HG03175 (cell line): ENCODE measurements around the gene CD86.
A peak's percentile ranks its signal among the peaks of the same experiment; 100 is the strongest.

ENCODE experiments used
- ATAC-seq: cut with Tn5 transposase; IDR thresholded peaks from one replicate; pipeline ENCODE4 v1.9.1; 2021; ENCODE audit warnings: mild to moderate bottlenecking, moderate library complexity; ENCODE audit not compliant: unreplicated experiment

The CD86 gene

GRCh38 chr3:122091602-122092295 lies 36.6 kb downstream of the CD86 start:
- ATAC-seq: peak; percentile 42

- no peak for ATAC-seq
Observed at GRCh38 chr3:122092460-122093165, 37.5 kb downstream of the CD86 start.

DNA sequence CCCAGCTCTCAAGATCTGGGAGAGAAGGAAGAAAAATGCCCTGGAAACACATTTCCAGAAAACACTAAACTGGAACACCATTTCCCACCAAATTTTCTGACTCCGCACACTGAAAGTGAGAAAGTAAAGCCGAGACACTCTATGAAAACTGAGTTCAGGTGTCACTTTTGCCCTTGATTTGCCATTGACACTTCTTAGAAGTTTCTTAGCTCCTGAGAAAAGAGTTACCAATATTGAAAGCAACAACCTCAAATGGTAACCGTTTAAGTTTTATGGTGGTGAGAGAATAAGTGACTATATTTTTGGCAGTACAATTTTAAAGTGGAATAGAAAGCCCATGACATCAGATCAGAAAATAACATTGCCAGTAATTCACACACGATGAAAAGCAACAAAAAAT lies 39.0 kb downstream of the CD86 start:
- peak; percentile 33 for ATAC-seq

- ATAC-seq: no peak
Observed at GRCh38 chr3:122094693-122095092, 39.5 kb downstream of the CD86 start.

GRCh38 chr3:122097141-122097540 lies 42.0 kb downstream of the CD86 start:
- ATAC-seq: no peak

GRCh38 chr3:122098611-122099010 lies 43.4 kb downstream of the CD86 start:
- ATAC-seq: no peak

DNA sequence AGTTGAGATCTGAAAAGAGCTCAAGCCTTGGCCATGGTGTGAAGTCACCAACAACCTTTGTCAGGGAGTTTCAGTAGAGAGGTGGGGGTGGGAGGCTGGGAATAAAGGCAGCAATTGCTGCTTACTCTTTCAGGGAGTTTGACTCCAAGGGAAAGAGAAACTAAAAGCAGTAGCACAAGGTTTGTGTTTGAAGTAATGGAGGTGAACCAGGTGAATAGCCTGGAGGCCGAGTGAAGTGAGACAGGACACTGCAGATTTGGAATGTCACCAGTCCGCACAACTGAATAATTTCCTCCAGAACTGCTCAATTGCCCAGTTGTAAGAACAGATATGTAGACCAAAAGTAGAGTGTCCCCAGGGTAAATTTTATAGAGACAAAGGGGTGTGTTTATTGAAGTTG lies 44.1 kb downstream of the CD86 start:
- ATAC-seq: no peak

GRCh38 chr3:122100083-122100482 lies 44.9 kb downstream of the CD86 start:
- no peak for ATAC-seq

- ATAC-seq: peak; percentile 48
Observed at GRCh38 chr3:122100591-122101463, 45.7 kb downstream of the CD86 start.

DNA sequence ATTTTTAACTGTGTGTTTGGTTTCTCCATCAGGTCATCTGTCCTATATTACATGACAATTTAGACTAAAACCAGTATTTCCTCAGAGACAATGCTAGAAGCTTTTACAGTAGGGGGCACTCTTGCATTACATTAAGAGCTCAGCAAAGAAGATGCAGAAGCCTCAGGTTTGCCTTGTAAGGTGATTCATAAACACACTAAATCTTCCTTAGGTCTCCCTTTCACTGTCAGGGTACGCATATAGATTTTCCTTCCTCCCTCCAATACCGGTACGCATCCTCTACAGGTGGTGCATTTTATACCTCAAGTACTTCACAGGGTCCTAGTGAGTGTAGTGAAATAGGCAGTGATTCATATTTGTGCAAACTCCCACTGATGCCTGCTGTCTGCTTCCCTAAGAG lies 46.5 kb downstream of the CD86 start:
- peak; percentile 49 for ATAC-seq

DNA sequence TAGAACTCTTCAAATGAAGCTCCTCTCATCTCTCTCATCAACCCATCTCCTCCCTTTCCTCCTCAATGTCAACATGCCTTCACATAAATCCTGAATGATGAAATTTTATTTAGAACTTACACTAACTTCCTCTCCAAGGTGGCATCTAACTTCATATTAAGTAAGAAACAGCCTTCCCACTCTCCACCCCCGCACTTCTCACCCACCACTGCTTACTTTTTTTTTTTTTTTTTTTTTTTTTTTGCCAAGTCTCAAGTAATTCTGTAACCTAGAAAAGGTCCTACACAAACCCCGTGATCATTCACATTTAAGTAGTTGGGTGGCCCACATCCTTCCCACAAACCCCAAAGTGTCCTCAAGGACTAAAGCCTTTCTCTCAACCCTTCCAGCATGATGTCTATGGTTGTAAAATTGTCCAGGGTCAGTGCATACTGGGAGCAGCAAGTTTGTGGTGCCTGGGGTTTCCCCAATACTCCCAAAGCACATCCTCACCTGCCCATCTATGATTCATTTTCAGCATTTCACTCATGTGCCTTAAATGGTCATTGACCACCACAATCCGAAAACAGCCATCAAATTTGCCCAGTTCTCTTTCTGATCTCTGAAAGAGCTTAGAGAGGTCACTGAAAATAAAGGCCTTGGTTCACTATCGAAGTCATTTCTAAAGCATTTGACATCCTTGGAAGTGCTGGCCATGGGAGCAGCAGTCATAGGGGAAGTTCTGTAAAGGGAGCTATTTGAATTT lies 47.2 kb downstream of the CD86 start:
- peak; percentile 27 for ATAC-seq

DNA sequence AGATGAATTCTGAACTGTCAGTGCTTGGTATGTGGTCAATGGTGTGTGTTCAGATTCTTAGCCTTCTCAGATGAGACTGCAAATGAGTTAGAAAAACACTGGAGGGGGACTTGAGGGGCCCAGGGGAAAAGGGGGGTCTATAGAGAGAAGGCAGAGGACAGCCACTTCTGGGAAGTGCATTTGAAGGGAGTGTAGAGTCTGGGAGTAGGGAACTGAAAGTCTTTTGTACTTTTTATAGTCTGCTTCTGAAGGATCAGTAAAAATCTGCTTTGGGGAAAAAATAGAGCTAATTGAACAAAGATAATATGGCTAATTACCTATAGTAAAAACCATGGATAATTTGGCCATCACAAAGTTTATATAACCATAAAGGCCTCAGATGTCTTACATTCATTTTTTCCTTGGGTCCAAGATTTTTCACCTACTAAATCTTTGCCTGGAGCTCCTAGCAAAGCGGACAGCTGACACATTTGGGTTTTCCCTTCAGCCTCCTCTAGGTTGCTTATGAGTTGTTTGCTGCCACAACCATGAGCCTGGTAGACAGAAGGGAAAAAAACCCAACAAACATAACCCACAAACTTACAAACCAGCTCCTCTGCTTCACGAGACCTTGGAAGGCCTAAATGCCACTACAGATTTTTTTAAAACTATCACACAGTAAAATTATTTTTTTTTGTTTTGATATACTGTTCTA lies 48.8 kb downstream of the CD86 start:
- no peak for ATAC-seq

DNA sequence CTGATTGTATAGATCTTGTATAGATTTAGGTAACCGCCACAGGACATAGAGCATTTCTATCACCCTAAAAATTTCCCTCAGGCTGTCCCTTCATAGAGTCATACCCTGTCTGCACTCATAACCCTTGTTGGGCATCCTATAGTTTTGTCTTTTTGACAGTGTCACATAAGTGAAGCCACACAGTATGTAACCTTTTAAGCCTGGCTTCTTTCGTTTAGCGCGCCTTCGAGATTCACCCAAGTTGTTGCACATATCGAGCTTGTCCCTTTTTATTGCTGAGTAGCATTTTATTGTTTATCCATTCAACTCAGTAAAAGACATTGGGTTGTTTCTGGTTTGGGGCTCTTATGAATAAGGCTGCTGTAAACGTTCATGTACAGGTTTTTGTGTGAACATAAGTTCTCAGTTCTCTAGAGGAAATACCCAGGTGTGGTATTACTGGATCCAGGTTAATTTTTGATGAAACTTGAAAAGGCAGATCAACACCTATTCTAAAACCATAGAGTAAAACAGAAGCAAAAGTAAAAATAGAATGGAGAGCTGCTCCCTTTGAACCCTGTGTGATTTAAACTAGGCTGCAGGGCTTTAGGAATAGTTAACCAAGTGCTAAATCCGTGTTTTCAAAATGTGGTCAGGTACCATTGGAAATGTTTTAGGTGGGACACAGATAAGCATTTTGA lies 49.5 kb downstream of the CD86 start:
- ATAC-seq: peak; percentile 37

DNA sequence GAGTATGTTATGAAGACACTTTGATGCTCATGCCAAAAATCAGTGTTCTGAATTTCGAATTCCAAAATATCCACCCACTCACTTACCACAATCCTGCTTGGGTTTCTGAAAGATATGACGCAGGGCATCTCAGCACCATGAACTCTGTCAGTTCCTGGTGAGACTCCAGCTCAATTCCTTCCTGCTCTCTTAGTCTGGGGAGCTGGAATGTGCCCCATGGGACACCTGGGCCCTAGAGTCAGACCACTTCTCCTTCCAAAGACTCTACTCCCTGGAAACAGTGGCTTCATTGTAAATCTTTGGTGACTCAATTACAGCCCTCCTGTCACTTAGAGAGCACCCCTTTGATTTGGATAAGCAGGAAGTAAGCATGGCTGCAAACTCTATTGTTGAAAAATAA lies 50.5 kb downstream of the CD86 start:
- ATAC-seq: no peak

DNA sequence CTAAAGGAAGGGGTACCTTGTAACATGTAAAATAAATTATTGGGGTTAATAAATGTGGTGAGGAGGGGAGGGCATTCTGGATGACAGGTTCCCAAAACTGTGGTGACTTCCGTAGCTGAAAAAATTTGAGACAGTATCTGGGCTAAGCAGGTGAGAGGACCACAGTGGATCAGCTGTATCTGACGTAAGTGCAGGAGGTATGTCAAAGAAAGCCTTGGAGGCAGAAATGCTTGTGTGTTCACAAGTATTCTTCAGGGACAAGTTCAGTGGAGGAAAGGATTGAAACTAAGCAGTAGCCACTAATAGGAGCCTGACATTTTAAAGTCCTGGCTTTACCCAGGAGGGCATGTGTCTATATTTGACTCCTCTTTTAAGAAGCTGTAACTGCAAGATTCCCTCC lies 52.0 kb downstream of the CD86 start:
- ATAC-seq: no peak

- ATAC-seq: no peak
Observed at GRCh38 chr3:122111974-122112373, 56.8 kb downstream of the CD86 start.

GRCh38 chr3:122112754-122113153 lies 57.6 kb downstream of the CD86 start:
- ATAC-seq: no peak

- no peak for ATAC-seq
Observed at GRCh38 chr3:122123850-122124249, 68.7 kb downstream of the CD86 start.

GRCh38 chr3:122132949-122133540 lies 77.9 kb downstream of the CD86 start:
- ATAC-seq: no peak
